ENCODE data around the gene AVPI1.

AVPI1 gene

GRCh38 chr10:97635577-97635976 lies 51.5 kb downstream of the AVPI1 start:
- Histone ChIP-seq H3K4me3 (ENCODE audit: low read depth, low read length) (no peak overlapping the region), H3K9me3 (ENCODE audit: control insufficient read depth, insufficient read depth, low read depth, low read length) (no peaks in the 10 kb centered on the region), H3K4me1 (ENCODE audit: control insufficient read depth, insufficient read depth, low read length) (no peaks in the 10 kb centered on the region), H3K36me3 (ENCODE audit: control insufficient read depth in 2 of 2, insufficient read depth in 1 of 2, low read length in 2 of 2) (no peaks in the 10 kb centered on the region), H3K27ac (ENCODE audit: extremely low read depth, low read depth, low read length) (no peak overlapping the region)
- POLR2A ChIA-PET = no interaction called here
- CTCF ChIA-PET = no interaction called here
- TF ChIP-seq ZBTB7A (tag by site-specific recombination; IDR thresholded peaks at IDR 0.05; ENCODE audit: low read depth) (peak; percentile 36; the same call in 1 of the 2 replicates), MEIS1 (CRISPR knock-in tag; IDR thresholded peaks at IDR 0.05; ENCODE audit: borderline replicate concordance) (no peak), ZNF433 (tag by site-specific recombination; IDR thresholded peaks at IDR 0.05; ENCODE audit: low read depth) (peak; percentile 92), ZNF146 (tag by site-specific recombination; IDR thresholded peaks at IDR 0.05) (no peak), GLIS2 (tag by site-specific recombination; IDR thresholded peaks at IDR 0.05) (no peak), ZNF394 (tag by site-specific recombination; IDR thresholded peaks at IDR 0.05; ENCODE audit: borderline replicate concordance) (peak; percentile 98), ZNF621 (tag by site-specific recombination; IDR thresholded peaks at IDR 0.05) (no peak), ZBTB26 (tag by site-specific recombination; optimal IDR thresholded peaks at IDR 0.05) (no peak), ZNF596 (tag by site-specific recombination; IDR thresholded peaks at IDR 0.05) (no peak), ZNF664 (tag by site-specific recombination; IDR thresholded peaks at IDR 0.05) (peak; percentile 82), ZNF157 (tag by site-specific recombination; IDR thresholded peaks at IDR 0.05) (no peak), SCRT1 (tag by site-specific recombination; IDR thresholded peaks at IDR 0.05; ENCODE audit: borderline replicate concordance) (no peak), ZNF24 (tag by site-specific recombination; IDR thresholded peaks at IDR 0.05) (no peak), ZNF624 (tag by site-specific recombination; IDR thresholded peaks at IDR 0.05) (no peak), YY1 (tag by site-specific recombination; IDR thresholded peaks at IDR 0.05) (no peak), ZBTB11 (tag by site-specific recombination; conservative IDR thresholded peaks at IDR 0.05; ENCODE audit: low read depth) (peak; percentile 80), ZNF292 (tag by site-specific recombination; IDR thresholded peaks at IDR 0.05; ENCODE audit: borderline replicate concordance, low read depth) (0 out of 2 replicates have a peak, but pooled peaks have one; percentile 56), ZNF639 (tag by site-specific recombination; IDR thresholded peaks at IDR 0.05) (peak; percentile 55; the same call in 1 of the 2 replicates), ZNF626 (tag by site-specific recombination; IDR thresholded peaks at IDR 0.05) (no peak), ZNF513 (tag by site-specific recombination; IDR thresholded peaks at IDR 0.05) (no peak), SP7 (tag by site-specific recombination; IDR thresholded peaks at IDR 0.05) (no peak), ZXDB (tag by site-specific recombination; IDR thresholded peaks at IDR 0.05) (peak; percentile 70), ZNF571 (tag by site-specific recombination; IDR thresholded peaks at IDR 0.05) (no peak), ZNF16 (tag by site-specific recombination; IDR thresholded peaks at IDR 0.05; ENCODE audit: low read depth) (no peak), ZNF660 (tag by site-specific recombination; IDR thresholded peaks at IDR 0.05) (no peak), ZNF324 (tag by site-specific recombination; IDR thresholded peaks at IDR 0.05) (no peak), ZNF2 (tag by site-specific recombination; IDR thresholded peaks at IDR 0.05) (no peak), MYNN (tag by site-specific recombination; IDR thresholded peaks at IDR 0.05; ENCODE audit: borderline replicate concordance) (no peak; the same call in 1 of the 2 replicates), KLF16 (tag by site-specific recombination; IDR thresholded peaks at IDR 0.05) (no peak), ZNF48 (tag by site-specific recombination; IDR thresholded peaks at IDR 0.05) (no peak), ZNF155 (tag by site-specific recombination; IDR thresholded peaks at IDR 0.05) (0 out of 2 replicates have a peak, but pooled peaks have one; percentile 45), ZBTB21 (tag by site-specific recombination; IDR thresholded peaks at IDR 0.05) (0 out of 2 replicates have a peak, but pooled peaks have one; percentile 29)

Data from HEK293 (cell line).